HUES64 (cell line): ENCODE results near the gene SERTAD2.

Experiments used
- H3K27ac ChIP-seq: 2 replicates; pipeline ENCODE4 v1.7.0; 2013; ENCODE audit warnings: low read depth, low read length, inconsistent platforms
- H3K27me3 ChIP-seq: 2 replicates; pipeline ENCODE4 v1.6.1; 2013; ENCODE audit warnings: mild to moderate bottlenecking, low read length; ENCODE audit not compliant: insufficient read depth
- H3K36me3 ChIP-seq: 2 replicates; pipeline ENCODE4 v1.6.1; 2013; ENCODE audit warnings: mild to moderate bottlenecking, low read length; ENCODE audit not compliant: insufficient read depth
- H3K4me1 ChIP-seq: 2 replicates; pipeline ENCODE4 v1.6.1; 2013; ENCODE audit warnings: mild to moderate bottlenecking, low read length, moderate library complexity; ENCODE audit not compliant: insufficient read depth
- H3K4me3 ChIP-seq: 2 replicates; pipeline ENCODE4 v1.5.1; 2013; ENCODE audit warnings: mild to moderate bottlenecking, low read length, moderate library complexity
- H3K9ac ChIP-seq: 2 replicates; pipeline ENCODE4 v1.6.1; 2013; ENCODE audit warnings: mild to moderate bottlenecking, low read depth, low read length
- H3K9me3 ChIP-seq: 2 replicates; pipeline ENCODE4 v1.6.1; 2013; ENCODE audit warnings: low read depth, low read length; ENCODE audit not compliant: insufficient read depth
- WGBS: fragments of 150-250, 120-280 bp; methylation state at CpG from one replicate; pipeline ENCODE4 v1.1.7; 2013; ENCODE audit warnings: missing lambda C conversion rate; 5-methylcytosine and 5-hydroxymethylcytosine counted together

Gene SERTAD2

GRCh38 chr2:64655018-64655664 lies 1.4 kb upstream of the SERTAD2 start:
- Histone ChIP-seq H3K9me3 (no peaks in the 10 kb centered on the region), H3K27me3 (peaks cover 39% of the 10 kb centered on the region), H3K4me1 (peaks cover 20% of the 10 kb centered on the region), H3K36me3 (no peaks in the 10 kb centered on the region), H3K27ac (no peak overlapping the region), H3K9ac (peak overlapping the region; percentile 91; the same call in 1 of the 2 replicates), H3K4me3 (peak overlapping the region; percentile 65)
- WGBS = 74% methylated on average over 7 of the region's 7 CpGs

GRCh38 chr2:64654063-64654811 lies 524 bp upstream of the SERTAD2 start:
- Histone ChIP-seq H3K4me1 (peaks cover 28% of the 10 kb centered on the region), H3K27ac (peak overlapping the region; percentile 93; the same call in 1 of the 2 replicates), H3K27me3 (peaks cover 39% of the 10 kb centered on the region), H3K4me3 (peak overlapping the region; percentile 65), H3K9me3 (no peaks in the 10 kb centered on the region), H3K9ac (peak overlapping the region; percentile 91), H3K36me3 (no peaks in the 10 kb centered on the region)
- under 1% methylated on average over 70 of the region's 70 CpGs for WGBS

GRCh38 chr2:64652231-64653108 lies 1.2 kb downstream of the SERTAD2 start:
- H3K4me1 ChIP-seq = peaks cover 36% of the 10 kb centered on the region
- peak overlapping the region; percentile 45; the same call in 1 of the 2 replicates for H3K9ac ChIP-seq
- H3K4me3 ChIP-seq = peak overlapping the region; percentile 65
- H3K27ac ChIP-seq = peak overlapping the region; percentile 99; the same call in 1 of the 2 replicates
- H3K36me3 ChIP-seq = no peaks in the 10 kb centered on the region
- H3K27me3 ChIP-seq = peaks cover 39% of the 10 kb centered on the region
- H3K9me3 ChIP-seq = no peaks in the 10 kb centered on the region
- WGBS = 2% methylated on average over 15 of the region's 19 CpGs

- Histone ChIP-seq H3K9ac (no peak overlapping the region), H3K27me3 (peaks cover 39% of the 10 kb centered on the region), H3K9me3 (no peaks in the 10 kb centered on the region), H3K27ac (no peak overlapping the region), H3K4me3 (0 out of 2 replicates have a peak overlapping the region, but pooled peaks have one; percentile 65), H3K4me1 (peaks cover 38% of the 10 kb centered on the region), H3K36me3 (no peaks in the 10 kb centered on the region)
- 20% methylated on average over 4 of the region's 4 CpGs for WGBS
Measured at GRCh38 chr2:64651590-64651989, 2.1 kb downstream of the SERTAD2 start.

- Histone ChIP-seq H3K4me3 (no peak overlapping the region), H3K9me3 (no peaks in the 10 kb centered on the region), H3K27ac (no peak overlapping the region), H3K4me1 (peaks cover 44% of the 10 kb centered on the region), H3K9ac (no peak overlapping the region), H3K27me3 (peaks cover 37% of the 10 kb centered on the region), H3K36me3 (no peaks in the 10 kb centered on the region)
- 96% methylated on average over 4 of the region's 5 CpGs for WGBS
Measured at GRCh38 chr2:64650722-64651338, 2.9 kb downstream of the SERTAD2 start.

- peaks cover 50% of the 10 kb centered on the region for H3K4me1 ChIP-seq
- H3K9me3 ChIP-seq = no peaks in the 10 kb centered on the region
- 90% methylated on average over 5 of the region's 5 CpGs for WGBS
- peaks cover 31% of the 10 kb centered on the region for H3K27me3 ChIP-seq
- H3K36me3 ChIP-seq = no peaks in the 10 kb centered on the region
- no peak overlapping the region for H3K27ac ChIP-seq
- H3K9ac ChIP-seq = no peak overlapping the region
- H3K4me3 ChIP-seq = no peak overlapping the region
Measured at GRCh38 chr2:64650296-64650695, 3.4 kb downstream of the SERTAD2 start.

GRCh38 chr2:64649626-64650025 lies 4.1 kb downstream of the SERTAD2 start:
- 59% methylated on average over 5 of the region's 5 CpGs for WGBS
- H3K36me3 ChIP-seq = no peaks in the 10 kb centered on the region
- peaks cover 25% of the 10 kb centered on the region for H3K27me3 ChIP-seq
- H3K9me3 ChIP-seq = no peaks in the 10 kb centered on the region
- peaks cover 46% of the 10 kb centered on the region for H3K4me1 ChIP-seq
- H3K9ac ChIP-seq = no peak overlapping the region; the same call in 1 of the 2 replicates
- H3K4me3 ChIP-seq = no peak overlapping the region
- no peak overlapping the region; the same call in 1 of the 2 replicates for H3K27ac ChIP-seq

GRCh38 chr2:64649013-64649484 lies 4.7 kb downstream of the SERTAD2 start:
- Histone ChIP-seq H3K9ac (no peak overlapping the region; the same call in 1 of the 2 replicates), H3K9me3 (no peaks in the 10 kb centered on the region), H3K27ac (no peak overlapping the region; the same call in 1 of the 2 replicates), H3K27me3 (peaks cover 22% of the 10 kb centered on the region), H3K4me1 (peaks cover 47% of the 10 kb centered on the region), H3K36me3 (no peaks in the 10 kb centered on the region), H3K4me3 (no peak overlapping the region)
- WGBS = 77% methylated on average over 6 of the region's 6 CpGs

GRCh38 chr2:64646007-64646880 lies 7.5 kb downstream of the SERTAD2 start:
- Histone ChIP-seq H3K27ac (no peak overlapping the region), H3K4me3 (no peak overlapping the region), H3K27me3 (peaks cover 28% of the 10 kb centered on the region), H3K9ac (no peak overlapping the region), H3K36me3 (no peaks in the 10 kb centered on the region), H3K9me3 (no peaks in the 10 kb centered on the region), H3K4me1 (peaks cover 61% of the 10 kb centered on the region)
- WGBS = 9% methylated on average over 8 of the region's 9 CpGs
